Coronary artery (tissue), 2 donors: ENCODE data around the gene FAM177A1.

Source experiments
- DNase-seq: peaks from one replicate; pipeline ENCODE4 v3.0.0-alpha.2; 2017; ENCODE audit warnings: low spot score
- H3K27ac ChIP-seq, 2 donors: fragments of 200-600 bp; sonication (generic); one replicate each; pipeline ENCODE4 v1.5.1; 2016 to 2019
- H3K4me3 ChIP-seq: fragments of 200-600 bp; sonication (generic); 2 replicates; pipeline ENCODE4 v1.5.1; 2016; ENCODE audit warnings: mild to moderate bottlenecking, moderate library complexity
- TF ChIP-seq, protein P1 (sequence below): fragments of 200-600 bp; sonication (generic); IDR thresholded peaks from one replicate; pipeline ENCODE4 v1.5.1; 2019; ENCODE audit warnings: antibody characterized with exemption

Gene FAM177A1, protein sequence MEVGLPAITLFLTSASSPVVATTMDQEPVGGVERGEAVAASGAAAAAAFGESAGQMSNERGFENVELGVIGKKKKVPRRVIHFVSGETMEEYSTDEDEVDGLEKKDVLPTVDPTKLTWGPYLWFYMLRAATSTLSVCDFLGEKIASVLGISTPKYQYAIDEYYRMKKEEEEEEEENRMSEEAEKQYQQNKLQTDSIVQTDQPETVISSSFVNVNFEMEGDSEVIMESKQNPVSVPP

DNA sequence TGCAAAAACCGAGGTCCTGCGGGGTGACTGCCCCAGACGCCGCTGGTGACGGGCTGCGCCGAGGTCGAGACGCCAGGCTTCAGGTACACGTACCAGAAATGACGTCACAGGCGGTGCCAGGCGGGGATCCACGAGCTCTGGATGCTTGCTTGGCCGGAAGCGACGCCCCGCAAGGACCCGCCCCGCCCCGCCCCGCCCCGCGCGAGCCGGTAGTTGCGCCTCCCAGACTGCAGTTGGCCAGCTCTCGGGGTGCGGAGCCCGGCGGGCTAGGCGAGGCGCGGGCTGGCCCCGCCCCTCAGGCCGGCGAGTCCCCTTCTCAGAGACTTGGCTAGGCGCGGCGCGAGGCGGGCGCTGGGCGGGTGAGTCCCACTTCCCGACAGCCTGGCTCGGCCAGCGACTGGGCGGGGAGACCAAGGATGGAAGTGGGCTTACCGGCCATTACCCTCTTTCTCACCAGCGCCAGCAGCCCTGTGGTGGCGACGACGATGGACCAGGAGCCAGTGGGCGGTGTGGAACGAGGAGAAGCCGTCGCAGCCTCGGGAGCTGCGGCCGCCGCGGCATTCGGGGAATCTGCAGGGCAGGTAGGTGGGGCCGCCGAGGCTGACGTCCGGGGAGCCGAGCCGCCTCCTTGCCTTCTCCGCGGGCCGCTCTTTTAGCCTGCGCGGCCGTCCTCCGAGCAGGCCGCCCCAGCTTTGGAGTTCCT lies at the start of gene FAM177A1:
Gene FAM177A1 (plus strand): TSS at position 225 of the 703 bp plus-strand sequence. CDS start 192 bp downstream, at position 417.
- DNase-seq, result peak; percentile 100
- Histone ChIP-seq H3K4me3 (peak within 1 kb of the TSS; percentile 79), H3K27ac (peak within 1 kb of the TSS; percentile 98)
- TF ChIP-seq, protein P1, sequence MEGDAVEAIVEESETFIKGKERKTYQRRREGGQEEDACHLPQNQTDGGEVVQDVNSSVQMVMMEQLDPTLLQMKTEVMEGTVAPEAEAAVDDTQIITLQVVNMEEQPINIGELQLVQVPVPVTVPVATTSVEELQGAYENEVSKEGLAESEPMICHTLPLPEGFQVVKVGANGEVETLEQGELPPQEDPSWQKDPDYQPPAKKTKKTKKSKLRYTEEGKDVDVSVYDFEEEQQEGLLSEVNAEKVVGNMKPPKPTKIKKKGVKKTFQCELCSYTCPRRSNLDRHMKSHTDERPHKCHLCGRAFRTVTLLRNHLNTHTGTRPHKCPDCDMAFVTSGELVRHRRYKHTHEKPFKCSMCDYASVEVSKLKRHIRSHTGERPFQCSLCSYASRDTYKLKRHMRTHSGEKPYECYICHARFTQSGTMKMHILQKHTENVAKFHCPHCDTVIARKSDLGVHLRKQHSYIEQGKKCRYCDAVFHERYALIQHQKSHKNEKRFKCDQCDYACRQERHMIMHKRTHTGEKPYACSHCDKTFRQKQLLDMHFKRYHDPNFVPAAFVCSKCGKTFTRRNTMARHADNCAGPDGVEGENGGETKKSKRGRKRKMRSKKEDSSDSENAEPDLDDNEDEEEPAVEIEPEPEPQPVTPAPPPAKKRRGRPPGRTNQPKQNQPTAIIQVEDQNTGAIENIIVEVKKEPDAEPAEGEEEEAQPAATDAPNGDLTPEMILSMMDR, result no peak

DNA sequence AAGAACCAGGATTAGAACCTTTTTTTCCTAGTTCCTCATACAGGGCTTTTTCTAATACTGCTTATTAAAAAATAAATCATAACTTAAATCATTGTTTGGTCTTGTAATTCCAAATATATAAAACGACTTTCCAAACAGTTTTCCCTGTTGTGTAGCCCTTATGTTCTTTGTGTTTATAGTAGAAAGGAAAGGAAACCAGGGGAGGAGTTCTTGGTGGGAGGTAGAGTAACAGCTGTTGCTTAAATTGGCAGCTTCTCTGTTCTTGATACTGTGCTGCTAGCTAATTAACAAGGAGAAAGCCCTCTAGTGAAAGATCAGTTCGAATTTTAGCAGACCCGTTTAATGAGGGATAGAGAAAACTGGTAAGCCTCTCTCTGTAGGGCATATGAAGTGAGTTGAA lies 48.3 kb upstream of the FAM177A1 start:
- H3K27ac ChIP-seq, result no peak overlapping the region
- no peak overlapping the region for H3K4me3 ChIP-seq
- no peak for DNase-seq
- TF ChIP-seq, protein P1, result no peak

DNA sequence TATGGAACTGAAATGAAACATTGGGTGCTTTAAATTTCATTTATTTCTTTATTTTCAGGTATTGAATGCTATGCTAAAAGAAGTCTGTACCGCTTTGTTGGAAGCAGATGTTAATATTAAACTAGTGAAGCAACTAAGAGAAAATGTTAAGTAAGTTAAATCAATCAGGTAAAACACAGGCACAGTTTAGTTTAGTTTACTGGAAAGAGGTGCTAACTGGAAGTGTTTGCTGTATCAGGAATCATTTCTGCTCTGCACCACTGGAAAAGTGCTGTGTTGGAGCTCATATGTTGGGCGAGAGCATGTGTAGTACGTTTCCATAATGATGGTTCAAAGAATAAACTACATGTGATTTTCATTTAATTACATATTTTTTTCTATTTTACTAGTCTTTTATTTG lies 46.6 kb upstream of the FAM177A1 start:
- Histone ChIP-seq H3K27ac (no peak overlapping the region), H3K4me3 (no peak overlapping the region)
- TF ChIP-seq, protein P1, result no peak
- no peak for DNase-seq

DNA sequence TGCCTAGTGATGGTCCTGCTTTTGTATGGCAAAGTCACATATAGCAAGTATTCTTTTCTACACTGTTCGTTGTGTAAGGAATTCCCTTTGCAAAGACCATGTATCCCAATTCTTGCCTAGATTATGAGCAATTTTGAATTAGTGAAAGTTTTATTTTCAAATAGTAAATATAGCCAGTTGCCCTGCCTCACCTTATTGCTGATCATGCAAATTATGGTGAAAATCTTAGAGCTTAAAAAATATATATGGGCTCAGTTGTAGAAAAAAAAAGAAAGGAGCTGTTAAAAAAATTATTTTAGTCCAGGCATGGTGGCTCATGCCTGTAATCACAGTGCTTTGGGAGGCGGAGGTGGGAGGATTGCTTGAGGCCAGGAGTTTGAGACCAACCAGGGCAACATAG lies 44.5 kb upstream of the FAM177A1 start:
- TF ChIP-seq, protein P1, result no peak
- H3K4me3 ChIP-seq, result no peak overlapping the region
- no peak for DNase-seq
- H3K27ac ChIP-seq, result no peak overlapping the region

DNA sequence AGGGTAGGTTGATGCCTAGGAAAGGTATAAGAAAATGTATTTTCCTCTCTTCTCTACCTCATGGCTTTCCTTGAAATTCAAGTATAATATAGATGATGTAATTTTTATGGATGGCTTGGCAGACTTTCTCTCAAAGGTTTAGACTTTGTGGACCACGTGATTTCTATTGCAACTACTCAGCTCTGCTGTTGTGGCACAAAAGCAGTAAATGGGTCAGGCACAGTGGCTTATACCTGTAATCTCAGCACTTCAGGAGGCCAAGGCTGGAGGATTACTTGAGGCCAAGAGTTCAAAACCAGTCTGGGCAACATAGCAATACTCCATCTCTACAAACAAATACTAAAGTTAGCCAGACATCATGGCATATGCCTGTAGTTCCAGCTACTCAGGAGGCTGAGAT lies 41.2 kb upstream of the FAM177A1 start:
- Histone ChIP-seq H3K4me3 (no peak overlapping the region), H3K27ac (no peak overlapping the region)
- DNase-seq, result no peak
- TF ChIP-seq, protein P1, result no peak

DNA sequence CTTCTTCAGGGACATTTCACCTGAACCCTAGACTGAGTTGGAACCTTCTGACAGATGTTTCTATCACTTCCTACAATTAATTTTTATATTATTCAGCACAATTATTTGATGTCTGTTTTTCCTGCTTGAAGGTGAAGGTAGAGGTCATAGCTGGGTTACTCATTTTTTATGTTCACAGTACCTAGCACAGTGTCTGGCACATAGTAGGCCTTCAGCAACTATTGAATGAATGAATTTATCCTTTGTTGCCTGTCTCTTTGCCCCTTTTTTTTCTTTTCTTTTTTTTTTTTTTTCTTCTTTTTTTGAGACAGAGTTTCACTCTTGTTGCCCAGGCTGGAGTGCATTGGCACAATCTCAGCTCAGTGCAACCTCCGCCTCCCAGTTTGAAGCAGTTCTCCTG lies 29.5 kb upstream of the FAM177A1 start:
- TF ChIP-seq, protein P1, result no peak
- Histone ChIP-seq H3K27ac (no peak overlapping the region), H3K4me3 (no peak overlapping the region)
- DNase-seq, result no peak

DNA sequence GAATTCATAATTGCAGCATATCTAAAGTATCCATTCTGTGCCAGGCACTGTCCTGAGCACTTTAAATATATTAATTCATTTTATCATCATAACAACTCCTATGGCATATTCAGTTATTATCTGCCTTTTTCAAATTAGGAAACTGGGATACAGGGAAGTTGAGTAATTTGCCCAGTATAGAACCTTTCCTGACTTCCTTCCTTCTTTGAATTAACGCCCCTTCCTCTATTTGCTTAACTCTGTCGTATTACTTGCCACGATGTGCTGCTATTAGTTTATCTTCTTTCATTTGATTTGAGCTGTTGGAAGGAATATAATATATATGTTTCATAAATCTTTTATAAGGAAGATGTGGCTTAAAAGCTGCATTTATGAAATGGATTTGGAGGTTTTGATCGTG lies 25.4 kb upstream of the FAM177A1 start:
- Histone ChIP-seq H3K27ac (no peak overlapping the region), H3K4me3 (no peak overlapping the region)
- TF ChIP-seq, protein P1, result no peak
- no peak for DNase-seq
